T-cell (primary cell): ENCODE data around the gene TMC8. TPM values are rescaled to one million over a fixed set of nuclear protein-coding genes. Genes with fewer than 3 reads are reported as not detected.
A peak's percentile ranks its signal among the peaks of the same experiment; 100 is the strongest.

Experiments
- ATAC-seq, 4 experiments: fragments of 200-7000 bp in 3 of 4; fragments of 150-1000 bp in 1 of 4; cut with Tn5 transposase; replicated peaks in 1 of 4; 1 replicate in 3 of 4; 2 replicates in 1 of 4; pipeline ENCODE4 v1.10.0; 2021; ENCODE audit warnings: moderate library complexity in 3 of 4, mild to moderate bottlenecking in 2 of 4, moderate number of reproducible peaks in 1 of 4
- CTCF ChIA-PET, 2 donors: fragments of 300-600 bp; sonication (Branson Sonifier 250); formaldehyde crosslinking; loops; one replicate each; lab custom pipeline; 2022; ENCODE audit warnings: antibody characterized with exemption in 2 of 2; lab: Charles Lee
- POLR2A ChIA-PET, 2 donors: fragments of 300-600 bp; sonication (Branson Sonifier 250); formaldehyde crosslinking; loops; one replicate each; lab custom pipeline; 2022; ENCODE audit warnings: antibody characterized with exemption in 2 of 2; lab: Charles Lee
- DNase-seq, 35 experiments: peaks; one replicate each; pipeline versions ENCODE4 v3.0.0 to v3.0.0-alpha.2; 2013 to 2023
- H3K27ac ChIP-seq: one replicate; pipeline ENCODE4 v1.5.1; 2013; ENCODE audit warnings: low read length
- H3K27me3 ChIP-seq, 2 experiments: replicated peaks in 1 of 2; 1 replicate in 1 of 2; 2 replicates in 1 of 2; pipeline versions ENCODE4 v1.6.1 to v1.7.0; 2013; ENCODE audit warnings: low read length in 1 of 2, mixed read lengths in 1 of 2; ENCODE audit not compliant: control insufficient read depth in 2 of 2, insufficient read depth in 2 of 2; ENCODE audit errors: extremely low read depth in 1 of 2
- H3K36me3 ChIP-seq, 2 donors: 1 replicate in 1 of 2; 2 replicates in 1 of 2; pipeline versions ENCODE4 v1.6.1 to v1.7.0; 2013; ENCODE audit warnings: low read length in 1 of 2; ENCODE audit not compliant: control insufficient read depth in 2 of 2, insufficient read depth in 1 of 2; ENCODE audit errors: extremely low read depth in 1 of 2
- H3K4me1 ChIP-seq, 2 experiments: 1 replicate in 1 of 2; 2 replicates in 1 of 2; pipeline versions ENCODE4 v1.6.1 to v1.7.0; 2013; ENCODE audit warnings: low read length in 2 of 2, mixed read lengths in 1 of 2; ENCODE audit not compliant: insufficient read depth in 2 of 2, control insufficient read depth in 1 of 2; ENCODE audit errors: extremely low read depth in 1 of 2
- H3K4me3 ChIP-seq, 2 donors: 1 replicate in 1 of 2; 2 replicates in 1 of 2; pipeline versions ENCODE4 v1.5.1 to v1.7.0; 2013; ENCODE audit warnings: mild to moderate bottlenecking in 2 of 2, low read length in 1 of 2, moderate library complexity in 1 of 2; ENCODE audit not compliant: control insufficient read depth in 1 of 2; ENCODE audit errors: extremely low read depth in 1 of 2
- H3K9me3 ChIP-seq: 2 replicates; pipeline ENCODE4 v1.7.0; 2013
- H3K27ac Mint-ChIP-seq, 2 donors: one replicate each; pipeline ENCODE4 v1.8.0; 2020 to 2021; ENCODE audit warnings: mild to moderate bottlenecking in 2 of 2, mixed read lengths in 2 of 2
- H3K27me3 Mint-ChIP-seq, 2 donors: one replicate each; pipeline ENCODE4 v1.8.0; 2021 to 2022; ENCODE audit warnings: mixed read lengths in 2 of 2
- H3K36me3 Mint-ChIP-seq: one replicate; pipeline ENCODE4 v1.8.0; 2021; ENCODE audit warnings: mixed read lengths
- H3K4me1 Mint-ChIP-seq, 3 donors: one replicate each; pipeline ENCODE4 v1.8.0; 2020 to 2022; ENCODE audit warnings: mixed read lengths in 3 of 3, mild to moderate bottlenecking in 1 of 3
- H3K4me3 Mint-ChIP-seq, 3 donors: one replicate each; pipeline ENCODE4 v1.8.0; 2020 to 2022; ENCODE audit warnings: mild to moderate bottlenecking in 3 of 3, mixed read lengths in 3 of 3, moderate library complexity in 3 of 3
- H3K9me3 Mint-ChIP-seq, 3 donors: one replicate each; pipeline ENCODE4 v1.8.0; 2020 to 2022; ENCODE audit warnings: mixed read lengths in 3 of 3
- WGBS: methylation state at CpG from one replicate; pipeline ENCODE4 v1.1.5; 2013; ENCODE audit warnings: missing lambda C conversion rate; ENCODE audit not compliant: insufficient coverage; 5-methylcytosine and 5-hydroxymethylcytosine counted together
- total RNA-seq, 35 experiments: library from RNA in 6 of 35; stranded (reverse) in 6 of 35; fragments of 120-200 nt in 1 of 35; gene quantifications; one replicate each; pipeline versions ENCODE4 v1.2.1 to v1.2.4 and lab custom pipeline; 2013 to 2026

Gene TMC8
- total RNA-seq, 5 donors from 2014 or later (not counting 1 experiment from before 2014, with no cell fraction given): 301 to 631 (median 431) TPM

- ATAC-seq: no peak
- peaks cover 51 to 77% of the 10 kb centered on the region in 2 experiments for H3K4me1 ChIP-seq
- peak overlapping the region; percentile 83 to 91 for H3K4me3 ChIP-seq
- H3K27me3 ChIP-seq: no peaks in the 10 kb centered on the region
- Mint-ChIP-seq H3K9me3 (no peaks in the 10 kb centered on the region), H3K4me3 (peak overlapping the region; percentile 91 to 99 (median 99)), H3K27ac (peak overlapping the region; percentile 91 to 95), H3K4me1 (peaks cover 55 to 67% (median 58%) of the 10 kb centered on the region in 3 donors), H3K27me3 (no peaks in the 10 kb centered on the region), H3K36me3 (peaks cover 20% of the 10 kb centered on the region)
- POLR2A ChIA-PET: no interaction called here
- CTCF ChIA-PET: interaction anchor here in 1 of 2 donors (0.6 kb wide), 1 partner anchor 13 kb away, joined by 6 read pairs; no protein-coding TSS in a partner anchor
- peaks cover 8 to 57% of the 10 kb centered on the region in 2 donors for H3K36me3 ChIP-seq
- H3K9me3 ChIP-seq: no peaks in the 10 kb centered on the region
- WGBS: 37% methylated on average over 2 of the region's 6 CpGs
- DNase-seq: no peak
- H3K27ac ChIP-seq: peak overlapping the region; percentile 66
Observed at GRCh38 chr17:78126895-78127238, 3.7 kb upstream of the TMC8 start.

- peak in 33 of 35 experiments; percentile 53 to 78 (median 60) for DNase-seq
- H3K36me3 Mint-ChIP-seq: peaks cover 19% of the 10 kb centered on the region
- H3K4me1 Mint-ChIP-seq: peaks cover 50 to 62% (median 53%) of the 10 kb centered on the region in 3 donors
- H3K4me3 Mint-ChIP-seq: peak overlapping the region; percentile 91 to 99 (median 99)
- peaks cover 8 to 53% of the 10 kb centered on the region in 2 donors for H3K36me3 ChIP-seq
- peak overlapping the region; percentile 66 for H3K27ac ChIP-seq
- peaks cover 46 to 73% of the 10 kb centered on the region in 2 experiments for H3K4me1 ChIP-seq
- H3K4me3 ChIP-seq: peak overlapping the region; percentile 83 to 91
- peak in 3 of 4 experiments; percentile 10 to 18 (median 13) for ATAC-seq
- POLR2A ChIA-PET: no interaction called here
- under 1% methylated on average over 25 of the region's 25 CpGs for WGBS
- CTCF ChIA-PET: interaction anchor here in 1 of 2 donors (0.6 kb wide), 1 partner anchor 12 kb away, joined by 6 read pairs; no protein-coding TSS in a partner anchor
- no peaks in the 10 kb centered on the region for H3K9me3 ChIP-seq
- H3K9me3 Mint-ChIP-seq: no peaks in the 10 kb centered on the region
- no peaks in the 10 kb centered on the region for H3K27me3 ChIP-seq
- H3K27ac Mint-ChIP-seq: peak overlapping the region; percentile 91 to 95
- no peaks in the 10 kb centered on the region for H3K27me3 Mint-ChIP-seq
Observed at GRCh38 chr17:78127239-78127887, 3.2 kb upstream of the TMC8 start.

- peak overlapping the region; percentile 91 to 99 (median 99) for H3K4me3 Mint-ChIP-seq
- H3K4me1 Mint-ChIP-seq: peaks cover 48 to 61% (median 51%) of the 10 kb centered on the region in 3 donors
- under 1% methylated on average over 21 of the region's 39 CpGs for WGBS
- peaks cover 12% of the 10 kb centered on the region for H3K36me3 Mint-ChIP-seq
- Histone ChIP-seq H3K27me3 (no peaks in the 10 kb centered on the region), H3K9me3 (no peaks in the 10 kb centered on the region), H3K4me1 (peaks cover 43 to 73% of the 10 kb centered on the region in 2 experiments), H3K4me3 (peak overlapping the region; percentile 83 to 91), H3K36me3 (peaks cover 8 to 53% of the 10 kb centered on the region in 2 donors), H3K27ac (peak overlapping the region; percentile 66)
- H3K27me3 Mint-ChIP-seq: no peaks in the 10 kb centered on the region
- POLR2A ChIA-PET: interaction anchor here in 1 of 2 donors (0.6 to 0.8 kb wide), 2 partner anchors 9 to 12 kb away, joined by 4 to 6 read pairs; no protein-coding TSS in a partner anchor
- no peak for ATAC-seq
- DNase-seq: peak in 2 of 35 experiments; percentile 26 to 43
- H3K9me3 Mint-ChIP-seq: no peaks in the 10 kb centered on the region
- CTCF ChIA-PET: no interaction called here
- peak overlapping the region; percentile 91 to 95 for H3K27ac Mint-ChIP-seq
Observed at GRCh38 chr17:78127888-78128550, 2.6 kb upstream of the TMC8 start.

- peaks cover 48 to 61% (median 51%) of the 10 kb centered on the region in 3 donors for H3K4me1 Mint-ChIP-seq
- Histone ChIP-seq H3K4me1 (peaks cover 42 to 73% of the 10 kb centered on the region in 2 experiments), H3K36me3 (peaks cover 8 to 53% of the 10 kb centered on the region in 2 donors), H3K27me3 (no peaks in the 10 kb centered on the region), H3K4me3 (peak within 1 kb of the TSS; percentile 83 to 92), H3K9me3 (no peaks in the 10 kb centered on the region), H3K27ac (peak within 1 kb of the TSS; percentile 79)
- under 1% methylated on average over 26 of the region's 54 CpGs for WGBS
- peak within 1 kb of the TSS; percentile 98 to 99 (median 99) for H3K4me3 Mint-ChIP-seq
- H3K27ac Mint-ChIP-seq: peak within 1 kb of the TSS; percentile 97 to 100
- no peaks in the 10 kb centered on the region for H3K9me3 Mint-ChIP-seq
- DNase-seq: peak; percentile 59 to 88 (median 75)
- no peaks in the 10 kb centered on the region for H3K27me3 Mint-ChIP-seq
- ChIA-PET CTCF (interaction anchor here in 1 of 2 donors (0.6 kb wide), 1 partner anchor 12 kb away, joined by 6 read pairs; no protein-coding TSS in a partner anchor), POLR2A (interaction anchor here (0.6 to 0.8 kb wide), 4 partner anchors 8 to 225 kb away, joined by 4 to 9 read pairs (median 8); no protein-coding TSS in a partner anchor)
- peak; percentile 29 to 42 (median 34) for ATAC-seq
- H3K36me3 Mint-ChIP-seq: peaks cover 5% of the 10 kb centered on the region
Observed at GRCh38 chr17:78128551-78129350, 1.8 kb upstream of the TMC8 start, which contains the start of gene TMC6. Gene TMC6 (minus strand): TSS chr17:78128755. CDS start chr17:78126832, 1,923 bp downstream.

GRCh38 chr17:78129351-78130089 lies 1.1 kb upstream of the TMC8 start:
- peaks cover 6 to 53% of the 10 kb centered on the region in 2 donors for H3K36me3 ChIP-seq
- Mint-ChIP-seq H3K36me3 (peaks cover 9% of the 10 kb centered on the region), H3K4me3 (peak overlapping the region; percentile 98 to 99 (median 99)), H3K4me1 (peaks cover 48 to 61% (median 54%) of the 10 kb centered on the region in 3 donors), H3K9me3 (no peaks in the 10 kb centered on the region), H3K27me3 (no peaks in the 10 kb centered on the region), H3K27ac (peak overlapping the region; percentile 97 to 100)
- ATAC-seq: peak; percentile 2 to 4 (median 2)
- H3K4me3 ChIP-seq: peak overlapping the region; percentile 83 to 92
- DNase-seq: peak in 26 of 35 experiments; percentile 44 to 80 (median 61)
- no peaks in the 10 kb centered on the region for H3K9me3 ChIP-seq
- whole genome bisulfite sequencing: 10% methylated on average over 4 of the region's 4 CpGs
- peaks cover 43 to 73% of the 10 kb centered on the region in 2 experiments for H3K4me1 ChIP-seq
- CTCF ChIA-PET: interaction anchor here in 1 of 2 donors (0.6 to 1.3 kb wide), 2 partner anchors 11 kb away, joined by 4 to 6 read pairs; no protein-coding TSS in a partner anchor
- no peaks in the 10 kb centered on the region for H3K27me3 ChIP-seq
- H3K27ac ChIP-seq: peak overlapping the region; percentile 79
- POLR2A ChIA-PET: interaction anchor here (0.6 kb wide), 2 partner anchors 9 to 224 kb away, joined by 9 read pairs; no protein-coding TSS in a partner anchor
